ENCODE data around the gene KLF5.
"Not testable (repeated sequence)": the region's sequence is repeated elsewhere in the genome, so short reads cannot be mapped to it uniquely, and the experiment has no call there.

KLF5 gene

GRCh38 chr13:73048615-73049014 lies 10.2 kb upstream of the KLF5 start:
- H3K9me3 Mint-ChIP-seq; H3K4me1 Mint-ChIP-seq (ENCODE audit: low read depth in 2 of 2); H3K27ac Mint-ChIP-seq; ATAC-seq (replicated peaks); H3K4me3 Mint-ChIP-seq; DNase-seq; H3K36me3 Mint-ChIP-seq (ENCODE audit: insufficient read depth): not testable (repeated sequence)
- peaks cover 9 to 13% of the 10 kb centered on the region in 2 donors for H3K27me3 Mint-ChIP-seq

- Mint-ChIP-seq H3K9me3 (no peaks in the 10 kb centered on the region), H3K27ac (no peak overlapping the region), H3K4me1 (ENCODE audit: low read depth in 2 of 2) (peaks cover 5 to 9% of the 10 kb centered on the region in 2 donors), H3K36me3 (ENCODE audit: insufficient read depth) (peaks cover 10% of the 10 kb centered on the region), H3K27me3 (peaks cover 44 to 48% of the 10 kb centered on the region in 2 donors), H3K4me3 (no peak overlapping the region)
- no peak for ATAC-seq (replicated peaks)
- DNase-seq, result no peak
Observed at GRCh38 chr13:73054712-73055111, 4.1 kb upstream of the KLF5 start.

- DNase-seq, result no peak
- H3K27me3 Mint-ChIP-seq, result peaks cover 38 to 46% of the 10 kb centered on the region in 2 donors
- peaks cover 5 to 13% of the 10 kb centered on the region in 2 donors for H3K4me1 Mint-ChIP-seq (ENCODE audit: low read depth in 2 of 2)
Observed at GRCh38 chr13:73055813-73056564, 2.8 kb upstream of the KLF5 start.

GRCh38 chr13:73056565-73056962 lies 2.2 kb upstream of the KLF5 start:
- DNase-seq (no peak), ATAC-seq (replicated peaks) (no peak)
- peaks cover 35 to 42% of the 10 kb centered on the region in 2 donors for H3K27me3 Mint-ChIP-seq
- H3K36me3 Mint-ChIP-seq (ENCODE audit: insufficient read depth), result peaks cover 10% of the 10 kb centered on the region
- H3K9me3 Mint-ChIP-seq, result no peaks in the 10 kb centered on the region
- H3K4me3 Mint-ChIP-seq, result no peak overlapping the region
- H3K4me1 Mint-ChIP-seq (ENCODE audit: low read depth in 2 of 2), result peaks cover 5 to 13% of the 10 kb centered on the region in 2 donors
- H3K27ac Mint-ChIP-seq, result no peak overlapping the region

More at GRCh38 chr13:73055813-73056564, 2.8 kb upstream of the KLF5 start:
- H3K9me3 Mint-ChIP-seq, result no peaks in the 10 kb centered on the region
- ATAC-seq (replicated peaks), result no peak
- no peak overlapping the region for H3K27ac Mint-ChIP-seq
- no peak overlapping the region for H3K4me3 Mint-ChIP-seq
- H3K36me3 Mint-ChIP-seq (ENCODE audit: insufficient read depth), result peaks cover 10% of the 10 kb centered on the region

GRCh38 chr13:73057284-73058063 lies 1.3 kb upstream of the KLF5 start:
- Mint-ChIP-seq H3K4me1 (ENCODE audit: low read depth in 2 of 2) (peaks cover 5 to 13% of the 10 kb centered on the region in 2 donors), H3K4me3 (peak overlapping the region; percentile 84 to 87)
- ATAC-seq (replicated peaks), result no peak

GRCh38 chr13:73058064-73058313 lies 816 bp upstream of the KLF5 start:
- Mint-ChIP-seq H3K36me3 (ENCODE audit: insufficient read depth) (peaks cover 7% of the 10 kb centered on the region), H3K9me3 (no peaks in the 10 kb centered on the region), H3K4me1 (ENCODE audit: low read depth in 2 of 2) (peaks cover 5 to 13% of the 10 kb centered on the region in 2 donors), H3K4me3 (peak overlapping the region; percentile 84 to 87), H3K27me3 (peaks cover 35 to 48% of the 10 kb centered on the region in 2 donors), H3K27ac (no peak overlapping the region)
- DNase-seq (no peak), ATAC-seq (replicated peaks) (no peak)

More at GRCh38 chr13:73057284-73058063, 1.3 kb upstream of the KLF5 start:
- Mint-ChIP-seq H3K9me3 (no peaks in the 10 kb centered on the region), H3K27me3 (peaks cover 35 to 48% of the 10 kb centered on the region in 2 donors), H3K27ac (no peak overlapping the region), H3K36me3 (ENCODE audit: insufficient read depth) (peaks cover 10% of the 10 kb centered on the region)
- DNase-seq, result no peak

- Mint-ChIP-seq H3K9me3 (no peaks in the 10 kb centered on the region), H3K36me3 (ENCODE audit: insufficient read depth) (peaks cover 7% of the 10 kb centered on the region), H3K4me3 (peak overlapping the region; percentile 84 to 87), H3K27ac (peak overlapping the region in 1 of 2 donors; percentile 77), H3K27me3 (peaks cover 35 to 48% of the 10 kb centered on the region in 2 donors), H3K4me1 (ENCODE audit: low read depth in 2 of 2) (peaks cover 5 to 13% of the 10 kb centered on the region in 2 donors)
- ATAC-seq (replicated peaks), result peak; percentile 2
- DNase-seq, result no peak
Observed at GRCh38 chr13:73058432-73058735, 421 bp upstream of the KLF5 start.

GRCh38 chr13:73059460-73060250 lies 850 bp downstream of the KLF5 start:
- peaks cover 32 to 48% of the 10 kb centered on the region in 2 donors for H3K27me3 Mint-ChIP-seq
- peaks cover 7% of the 10 kb centered on the region for H3K36me3 Mint-ChIP-seq (ENCODE audit: insufficient read depth)
- H3K4me1 Mint-ChIP-seq (ENCODE audit: low read depth in 2 of 2), result peaks cover 5 to 13% of the 10 kb centered on the region in 2 donors
- DNase-seq (peak; percentile 12 to 18 (median 13)), ATAC-seq (replicated peaks) (peak; percentile 23)
- peak overlapping the region in 1 of 2 donors; percentile 31 for H3K27ac Mint-ChIP-seq
- no peaks in the 10 kb centered on the region for H3K9me3 Mint-ChIP-seq
- peak overlapping the region; percentile 62 to 70 for H3K4me3 Mint-ChIP-seq

- DNase-seq, result no peak
- H3K36me3 Mint-ChIP-seq (ENCODE audit: insufficient read depth), result peaks cover 7% of the 10 kb centered on the region
Observed at GRCh38 chr13:73060251-73061160, 1.7 kb downstream of the KLF5 start.

GRCh38 chr13:73061473-73061872 lies 2.7 kb downstream of the KLF5 start:
- peaks cover 7% of the 10 kb centered on the region for H3K36me3 Mint-ChIP-seq (ENCODE audit: insufficient read depth)
- peaks cover 16 to 32% of the 10 kb centered on the region in 2 donors for H3K27me3 Mint-ChIP-seq
- no peaks in the 10 kb centered on the region for H3K9me3 Mint-ChIP-seq
- H3K4me1 Mint-ChIP-seq (ENCODE audit: low read depth in 2 of 2), result peaks cover 5 to 13% of the 10 kb centered on the region in 2 donors
- H3K4me3 Mint-ChIP-seq, result no peak overlapping the region
- H3K27ac Mint-ChIP-seq, result no peak overlapping the region
- DNase-seq (no peak), ATAC-seq (replicated peaks) (no peak)

More at GRCh38 chr13:73060251-73061160, 1.7 kb downstream of the KLF5 start:
- ATAC-seq (replicated peaks), result no peak
- Mint-ChIP-seq H3K4me3 (peak overlapping the region; percentile 62 to 70), H3K27me3 (peaks cover 26 to 41% of the 10 kb centered on the region in 2 donors), H3K4me1 (ENCODE audit: low read depth in 2 of 2) (peaks cover 5 to 13% of the 10 kb centered on the region in 2 donors), H3K27ac (peak overlapping the region in 1 of 2 donors; percentile 31), H3K9me3 (no peaks in the 10 kb centered on the region)

- peaks cover 5 to 13% of the 10 kb centered on the region in 2 donors for H3K4me1 Mint-ChIP-seq (ENCODE audit: low read depth in 2 of 2)
Observed at GRCh38 chr13:73061876-73062275, 3.1 kb downstream of the KLF5 start.

GRCh38 chr13:73062468-73062867 lies 3.7 kb downstream of the KLF5 start:
- no peak for ATAC-seq (replicated peaks)

More at GRCh38 chr13:73061876-73062275, 3.1 kb downstream of the KLF5 start:
- Mint-ChIP-seq H3K27ac (no peak overlapping the region), H3K4me3 (no peak overlapping the region), H3K27me3 (peaks cover 15 to 32% of the 10 kb centered on the region in 2 donors), H3K36me3 (ENCODE audit: insufficient read depth) (peaks cover 7% of the 10 kb centered on the region), H3K9me3 (no peaks in the 10 kb centered on the region)
- ATAC-seq (replicated peaks) (no peak), DNase-seq (no peak)

More at GRCh38 chr13:73062468-73062867, 3.7 kb downstream of the KLF5 start:
- Mint-ChIP-seq H3K4me1 (ENCODE audit: low read depth in 2 of 2) (peaks cover 5 to 13% of the 10 kb centered on the region in 2 donors), H3K36me3 (ENCODE audit: insufficient read depth) (peaks cover 7% of the 10 kb centered on the region), H3K9me3 (no peaks in the 10 kb centered on the region), H3K27ac (no peak overlapping the region), H3K4me3 (no peak overlapping the region), H3K27me3 (peaks cover 11 to 27% of the 10 kb centered on the region in 2 donors)
- DNase-seq, result no peak
